ENCODE measurements around the gene LTBP3. TPM values are rescaled to one million over a fixed set of nuclear protein-coding genes. Genes with fewer than 3 reads are reported as not detected.

The LTBP3 gene
- total RNA-seq, 1 experiment from 2014 or later, result 10.6 TPM

- H2BK120ac ChIP-seq (ENCODE audit: low read depth, low read length, poor library complexity, severe bottlenecking), result no peak overlapping the region
- H3K4me2 ChIP-seq (ENCODE audit: insufficient read depth, insufficient read length, low read length), result peak overlapping the region; percentile 44
- H4K20me1 ChIP-seq (ENCODE audit: control insufficient read depth, insufficient read depth, insufficient read length), result no peaks in the 10 kb centered on the region
- H3K27ac ChIP-seq (ENCODE audit: insufficient read length, low read depth, low read length), result no peak overlapping the region
- TF ChIP-seq CTCF (conservative IDR thresholded peaks at IDR 0.05), result no peak
- H2BK5ac ChIP-seq (ENCODE audit: insufficient read length, low read length), result no peak overlapping the region
- H3K4ac ChIP-seq (ENCODE audit: low read depth, low read length), result no peak overlapping the region
- H3K23ac ChIP-seq (ENCODE audit: insufficient read length, low read depth, low read length), result no peak overlapping the region
- H3K9ac ChIP-seq (ENCODE audit: extremely low read depth, insufficient read length, low read length), result no peak overlapping the region
- no peaks in the 10 kb centered on the region; the same call in 1 of the 2 replicates for H3K79me2 ChIP-seq (ENCODE audit: insufficient read depth, low read length)
- no peak overlapping the region for H2BK15ac ChIP-seq (ENCODE audit: low read depth, low read length)
- no peak overlapping the region for H4K91ac ChIP-seq (ENCODE audit: insufficient read length, low read depth, low read length)
- no peak overlapping the region for H2AK5ac ChIP-seq (ENCODE audit: insufficient read length, low read length)
- H3K9me3 Mint-ChIP-seq, result no peaks in the 10 kb centered on the region; a peak in 1 of 5 replicates
- no CpG with 5 or more reads among the region's 22 CpGs for WGBS (ENCODE audit: extremely low coverage, insufficient read length, low lambda C conversion rate)
- H3K27me3 Mint-ChIP-seq (ENCODE audit: low read depth), result peaks cover 30% of the 10 kb centered on the region
- no peak overlapping the region for H3T11ph ChIP-seq (ENCODE audit: low read length)
- peak overlapping the region; percentile 56 to 77 for H3K4me3 Mint-ChIP-seq
- no peaks in the 10 kb centered on the region; the same call in 1 of the 2 replicates for H3K4me1 ChIP-seq (ENCODE audit: insufficient read depth, low read length)
- H2BK12ac ChIP-seq (ENCODE audit: insufficient read length, low read depth, low read length), result no peak overlapping the region
- H3K9me3 ChIP-seq (ENCODE audit: control insufficient read depth, low read depth, low read length), result no peaks in the 10 kb centered on the region
- peaks cover 4% of the 10 kb centered on the region for H3K79me1 ChIP-seq (ENCODE audit: insufficient read depth, low read depth, low read length, poor library complexity, severe bottlenecking)
- H3K4me1 Mint-ChIP-seq, result peaks cover 38 to 59% of the 10 kb centered on the region in 2 experiments
- H2BK20ac ChIP-seq (ENCODE audit: low read depth, low read length, poor library complexity, severe bottlenecking), result no peak overlapping the region
- H4K5ac ChIP-seq (ENCODE audit: insufficient read length, low read depth, low read length), result no peak overlapping the region
- peak overlapping the region; percentile 24 for H3K18ac ChIP-seq (ENCODE audit: insufficient read length, low read depth, low read length)
- peaks cover 8% of the 10 kb centered on the region; the same call in 1 of the 2 replicates for H3K27me3 ChIP-seq (ENCODE audit: insufficient read depth, low read length)
- DNase-seq, result no peak
- peak overlapping the region in 1 of 3 experiments; percentile 86; a peak in 1 of 7 replicates for H3K27ac Mint-ChIP-seq
- H3K23me2 ChIP-seq (ENCODE audit: insufficient read length, low read depth, low read length, poor library complexity, severe bottlenecking), result peaks cover 25% of the 10 kb centered on the region
- H3K14ac ChIP-seq (ENCODE audit: insufficient read depth, low read length), result no peak overlapping the region
- H3K56ac ChIP-seq (ENCODE audit: insufficient read length, low read depth, low read length), result no peak overlapping the region
- H4K8ac ChIP-seq (replicated peaks; ENCODE audit: insufficient read length, low read depth, low read length), result no peak overlapping the region
- H2AFZ ChIP-seq (ENCODE audit: low read length), result no peak overlapping the region
- H3K36me3 Mint-ChIP-seq (ENCODE audit: insufficient read depth in 1 of 3, low read depth in 3 of 3), result peaks cover 6 to 10% (median 9%) of the 10 kb centered on the region in 3 experiments; a peak in 5 of 7 replicates
Observed at GRCh38 chr11:65573391-65574079, 15.4 kb upstream of the LTBP3 start.

All from H9 (cell line).